Non-pigmented ciliary epithelial cell (primary cell): ENCODE measurements around the gene ATRNL1.
"Not testable (repeated sequence)": the region's sequence is repeated elsewhere in the genome, so short reads cannot be mapped to it uniquely, and the experiment has no call there.

ENCODE experiments used
- DNase-seq: peaks from one replicate; pipeline ENCODE4 v3.0.0-alpha.2; 2010; ENCODE audit warnings: low read depth

The ATRNL1 gene

GRCh38 chr10:115758488-115758887, 665.3 kb downstream of the ATRNL1 start:
- DNase-seq, result not testable (repeated sequence)

DNA sequence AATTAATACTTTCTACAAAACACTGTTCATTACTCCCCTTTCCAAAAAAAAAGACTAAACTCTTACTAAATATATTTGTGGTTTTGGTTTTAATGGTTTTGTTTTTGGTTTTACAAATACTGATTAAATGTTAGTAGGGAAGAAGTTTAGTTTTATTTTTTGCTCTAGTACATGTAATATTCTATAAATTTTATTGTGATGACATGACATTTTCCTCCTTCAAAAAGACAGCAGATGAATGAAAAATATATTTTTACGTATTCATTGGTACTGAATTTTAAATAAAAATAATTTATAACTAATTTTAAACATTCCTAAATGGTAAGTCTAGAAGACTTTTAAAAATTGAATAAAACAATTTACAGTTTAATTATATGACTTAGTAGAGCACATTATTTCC, 667.0 kb downstream of the ATRNL1 start:
- DNase-seq, result no peak

DNA sequence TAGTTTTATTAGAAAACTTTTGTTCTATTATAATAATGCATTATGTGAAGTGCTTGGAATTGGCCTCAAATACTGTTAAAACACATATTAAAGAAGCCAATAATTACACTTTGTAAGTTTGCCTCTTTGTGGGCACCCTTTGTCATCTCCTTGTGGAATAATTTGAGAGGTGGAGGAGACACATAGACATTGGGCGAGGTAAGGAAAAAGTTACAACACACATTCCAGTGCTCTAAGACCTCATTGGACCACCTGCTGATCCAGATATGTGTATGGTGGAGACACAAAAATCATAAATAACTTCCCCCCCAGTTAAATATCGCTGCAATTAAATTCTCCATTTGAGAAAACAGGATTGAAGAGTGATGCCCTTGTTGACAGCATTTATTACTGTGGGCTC, 668.0 kb downstream of the ATRNL1 start:
- no peak for DNase-seq

DNA sequence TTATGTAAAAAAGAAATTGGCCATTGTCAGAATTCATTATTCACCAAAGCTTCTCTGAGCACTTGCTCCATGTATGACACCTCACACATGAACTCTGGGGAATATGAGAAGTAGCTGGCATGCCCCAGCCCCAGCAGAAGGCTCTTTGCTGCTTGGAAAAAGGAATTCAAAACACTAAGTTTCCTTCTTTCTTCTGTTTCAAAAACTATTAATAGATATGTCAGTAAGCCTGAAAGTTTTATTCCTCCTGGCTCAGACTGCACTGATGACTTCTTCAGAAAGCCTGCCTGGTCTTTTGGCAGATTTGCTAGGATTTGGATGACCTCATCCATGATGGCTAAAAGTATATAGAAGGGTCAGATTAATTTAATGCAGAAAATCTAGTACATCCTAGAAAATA, 668.9 kb downstream of the ATRNL1 start:
- no peak for DNase-seq

- DNase-seq, result no peak
These were observed 678.6 kb downstream of the ATRNL1 start for GRCh38 chr10:115771755-115772154.

GRCh38 chr10:115772606-115773005, 679.4 kb downstream of the ATRNL1 start:
- peak; percentile 89 for DNase-seq

- DNase-seq, result no peak
These were observed 680.7 kb downstream of the ATRNL1 start for GRCh38 chr10:115773832-115774231.

DNA sequence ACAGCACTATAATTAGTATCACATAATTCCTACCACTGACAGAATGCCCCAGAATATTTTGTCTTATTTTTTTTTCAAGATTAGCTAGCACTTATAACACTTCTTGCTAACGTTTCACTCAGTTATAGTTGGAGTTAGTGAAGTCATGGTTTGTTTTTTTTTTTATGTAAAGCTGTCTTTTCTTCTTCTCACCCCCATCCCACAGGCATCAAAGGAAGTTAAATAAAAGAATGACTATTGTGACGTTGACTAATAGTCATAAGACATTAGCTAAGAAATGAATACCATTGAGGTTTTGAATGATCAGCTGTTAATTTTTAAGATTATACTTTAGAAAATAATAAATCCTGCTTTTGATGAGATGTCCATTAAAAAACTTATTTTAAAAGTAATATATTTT, 681.6 kb downstream of the ATRNL1 start:
- DNase-seq, result no peak

DNA sequence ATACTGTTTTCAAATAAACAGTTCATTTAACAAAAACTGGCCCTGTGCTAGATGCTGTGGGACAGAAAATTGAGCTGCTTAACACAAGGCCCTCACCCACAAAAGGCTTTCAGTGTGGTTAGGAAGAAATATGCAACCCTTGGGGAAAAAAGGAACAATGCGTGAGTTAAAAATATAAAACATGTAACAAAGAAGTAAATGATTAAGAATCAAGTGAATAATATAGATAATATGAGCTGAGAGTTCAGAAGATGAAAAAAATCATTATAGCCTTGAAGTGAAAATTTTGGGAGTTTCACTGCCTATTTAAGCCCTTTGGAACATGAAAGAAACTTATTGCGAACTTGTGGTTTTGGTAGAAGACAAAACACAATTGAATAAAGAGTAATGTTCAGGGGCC, 684.5 kb downstream of the ATRNL1 start:
- DNase-seq, result no peak

- no peak for DNase-seq
These were observed 697.1 kb downstream of the ATRNL1 start for GRCh38 chr10:115790220-115790619.

GRCh38 chr10:115795964-115796363, 702.8 kb downstream of the ATRNL1 start:
- no peak for DNase-seq

GRCh38 chr10:115801457-115801856, 708.3 kb downstream of the ATRNL1 start:
- DNase-seq, result no peak

DNA sequence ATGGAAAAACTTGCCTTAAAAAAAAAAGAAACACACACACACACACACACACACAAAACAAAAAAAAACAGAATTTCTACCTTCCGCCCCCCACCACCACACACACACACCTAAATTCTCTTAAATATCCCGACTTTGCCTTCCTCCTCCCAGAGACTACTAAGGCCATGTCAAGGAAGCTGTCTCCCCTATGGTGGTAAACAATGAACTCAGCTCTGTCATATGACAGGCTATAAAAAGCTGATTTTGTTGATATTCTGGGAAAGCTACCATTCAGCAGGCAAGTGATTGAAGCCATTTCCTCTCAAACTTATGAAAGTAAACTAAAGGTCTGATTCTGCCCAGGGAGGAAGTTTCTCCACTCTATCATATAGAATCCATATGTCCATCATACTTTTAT, 708.8 kb downstream of the ATRNL1 start:
- DNase-seq, result no peak

DNA sequence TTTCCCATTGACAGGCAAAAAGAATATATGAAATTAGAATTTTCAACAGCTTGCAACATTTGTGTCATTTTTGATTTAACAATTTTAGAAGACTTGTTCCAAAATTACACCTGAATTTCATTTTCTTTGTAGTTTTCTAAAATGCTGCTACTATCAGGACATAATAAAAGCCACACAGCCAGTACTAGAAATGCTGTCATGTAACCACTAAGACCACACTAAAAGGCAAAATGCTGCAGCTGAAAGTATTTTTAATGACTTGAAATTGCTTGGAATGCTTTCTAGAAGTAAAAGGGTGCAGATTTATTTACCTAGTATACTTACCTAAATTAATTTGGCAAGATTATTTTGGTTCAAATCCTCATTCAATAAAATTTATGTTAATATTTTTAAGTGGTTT, 709.7 kb downstream of the ATRNL1 start:
- no peak for DNase-seq

DNA sequence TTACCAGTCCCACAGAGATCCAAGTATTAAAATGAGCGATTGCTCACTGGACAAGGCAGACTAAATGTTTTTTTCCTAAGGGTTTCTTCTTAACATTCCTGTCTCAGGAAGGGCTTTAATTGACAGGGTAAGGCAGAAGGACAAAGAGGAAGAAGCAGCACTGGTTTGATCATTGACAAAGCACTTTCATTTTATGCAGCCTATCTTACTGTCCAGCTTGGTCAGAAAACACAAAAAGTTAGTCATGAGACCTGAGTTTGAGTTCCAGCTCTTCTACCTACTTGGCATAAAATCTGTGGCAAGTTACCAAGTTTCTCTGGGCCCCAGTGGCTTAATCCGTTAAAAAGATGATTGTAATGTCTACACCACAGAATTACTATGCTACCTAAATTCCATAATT, 721.4 kb downstream of the ATRNL1 start:
- no peak for DNase-seq

GRCh38 chr10:115818012-115818411, 724.8 kb downstream of the ATRNL1 start:
- DNase-seq, result no peak

DNA sequence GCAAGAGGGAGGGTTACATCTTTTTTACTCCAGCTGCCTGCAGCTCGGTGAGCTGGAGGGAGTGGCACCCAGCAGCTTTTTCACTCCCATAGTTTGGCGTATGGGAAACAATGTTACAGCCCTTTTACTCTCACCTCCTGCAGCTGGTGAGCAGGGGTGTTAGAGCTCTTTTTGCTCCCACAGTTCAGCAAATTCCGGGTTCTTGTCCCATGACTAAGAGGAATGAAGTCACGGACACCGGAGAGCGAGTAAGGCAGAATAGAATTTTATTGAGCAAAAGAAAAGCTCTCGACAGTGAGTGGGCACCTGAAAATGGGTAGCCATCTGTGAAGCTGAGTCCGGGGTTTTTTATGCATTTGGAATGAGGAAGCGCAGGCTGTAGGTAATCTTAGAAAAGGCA, 733.2 kb downstream of the ATRNL1 start:
- no peak for DNase-seq

- peak; percentile 53 for DNase-seq
These were observed 734.3 kb downstream of the ATRNL1 start for GRCh38 chr10:115827231-115828009.

DNA sequence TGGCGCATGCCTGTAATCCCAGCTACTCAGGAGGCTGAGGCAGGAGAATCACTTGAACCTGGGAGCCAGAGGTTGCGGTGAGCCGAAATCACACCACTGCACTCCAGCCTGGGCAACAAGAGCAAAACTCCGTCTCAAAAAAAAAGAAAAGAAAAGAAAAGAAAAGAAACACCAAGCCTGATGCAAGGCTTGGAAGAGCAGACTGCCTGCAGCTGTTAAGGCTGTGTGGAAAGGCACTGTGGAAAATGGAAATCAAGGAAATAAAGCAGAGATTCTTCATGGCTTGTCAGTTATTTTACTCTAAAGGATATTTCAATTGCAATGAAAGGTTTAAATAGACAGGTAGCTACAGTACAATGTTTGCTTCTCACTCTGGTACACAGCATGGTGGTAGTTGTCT, 735.0 kb downstream of the ATRNL1 start:
- DNase-seq, result not testable (repeated sequence)

- DNase-seq, result no peak
These were observed 736.5 kb downstream of the ATRNL1 start for GRCh38 chr10:115829521-115830205.

- no peak for DNase-seq
These were observed 737.3 kb downstream of the ATRNL1 start for GRCh38 chr10:115830265-115830970.

DNA sequence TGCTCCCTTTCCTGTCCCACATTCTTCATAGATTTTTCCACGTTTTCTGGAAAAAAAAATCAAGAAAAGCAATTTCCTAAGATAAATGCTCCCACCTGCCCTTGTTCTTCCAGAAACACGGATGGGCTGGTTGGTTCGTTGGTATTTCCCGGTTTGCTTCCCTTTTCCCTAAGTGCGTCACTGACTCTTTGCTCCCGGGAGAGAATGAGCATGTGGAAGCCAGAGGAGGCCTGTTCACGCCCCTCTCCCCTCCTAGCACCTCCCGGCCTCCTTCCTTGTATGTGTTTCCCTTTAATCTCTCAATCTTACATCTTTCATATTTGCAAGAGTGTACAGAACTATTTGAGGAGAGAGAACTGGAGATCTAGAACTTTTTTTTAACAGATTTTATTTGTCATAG, 737.9 kb downstream of the ATRNL1 start:
- no peak for DNase-seq

DNA sequence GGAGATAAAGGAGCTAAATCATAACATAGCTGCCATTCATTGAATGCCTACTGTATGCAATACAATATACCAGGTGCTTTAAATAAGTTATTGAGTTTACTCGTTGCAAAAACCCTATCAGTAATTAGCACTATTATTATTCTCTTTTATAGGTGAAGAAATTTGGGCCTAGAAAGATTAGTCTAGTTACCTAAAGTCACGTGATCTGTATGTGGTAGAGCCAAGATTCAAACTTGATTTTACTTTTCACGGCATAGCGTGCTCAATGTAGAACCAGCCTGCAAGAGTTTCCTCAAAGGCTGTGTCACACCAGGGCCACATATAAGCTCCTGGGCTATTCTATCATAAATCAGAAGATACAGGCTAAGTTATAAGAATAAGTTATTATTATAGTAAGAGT, 740.0 kb downstream of the ATRNL1 start:
- no peak for DNase-seq
